GM19328 (cell line): ENCODE data around the gene GBP3.
"Not testable (repeated sequence)": the region's sequence is repeated elsewhere in the genome, so short reads cannot be mapped to it uniquely, and the experiment has no call there.

Experiments
- ATAC-seq: cut with Tn5 transposase; IDR thresholded peaks from one replicate; pipeline ENCODE4 v1.9.1; 2021; ENCODE audit warnings: mild to moderate bottlenecking, moderate library complexity; ENCODE audit not compliant: unreplicated experiment

Gene GBP3

DNA sequence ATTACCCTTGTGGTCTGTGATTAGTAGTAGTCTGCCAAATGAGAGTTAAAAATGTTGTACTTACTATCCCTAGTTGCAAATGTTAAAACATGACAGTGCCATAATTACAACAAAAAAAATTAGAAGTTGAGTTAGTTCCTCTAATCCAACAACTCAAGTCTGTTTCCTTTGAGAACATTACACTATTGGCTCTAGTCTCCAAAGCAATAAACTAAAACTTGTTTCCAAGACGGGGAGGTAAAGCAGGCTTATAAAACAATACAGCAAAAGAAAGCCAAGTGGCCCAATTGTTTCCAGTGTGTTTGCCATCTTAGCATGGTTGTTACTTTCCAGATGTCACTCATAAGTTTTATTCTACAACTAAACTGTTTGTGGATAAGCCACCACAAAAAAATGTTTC lies 41.8 kb downstream of the GBP3 start:
- ATAC-seq = no peak

DNA sequence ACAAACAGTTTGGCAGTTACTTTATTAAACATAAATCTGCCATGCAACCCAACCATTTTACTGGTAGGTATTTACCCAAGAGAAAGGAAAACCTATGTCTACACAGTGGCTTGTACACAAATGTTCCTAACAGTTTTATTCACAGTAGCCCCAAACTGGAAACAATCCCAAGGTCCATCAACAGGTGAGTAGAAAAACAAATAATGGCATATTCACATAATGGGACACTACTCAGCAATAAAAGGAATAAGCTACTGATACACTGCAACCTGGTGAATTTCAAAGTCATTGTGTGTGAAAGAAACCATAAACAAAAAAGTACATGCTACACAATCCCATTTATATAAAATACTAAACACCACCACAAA lies 42.9 kb downstream of the GBP3 start:
- no peak for ATAC-seq

GRCh38 chr1:88979054-88979748 lies 43.5 kb downstream of the GBP3 start:
- no peak for ATAC-seq

DNA sequence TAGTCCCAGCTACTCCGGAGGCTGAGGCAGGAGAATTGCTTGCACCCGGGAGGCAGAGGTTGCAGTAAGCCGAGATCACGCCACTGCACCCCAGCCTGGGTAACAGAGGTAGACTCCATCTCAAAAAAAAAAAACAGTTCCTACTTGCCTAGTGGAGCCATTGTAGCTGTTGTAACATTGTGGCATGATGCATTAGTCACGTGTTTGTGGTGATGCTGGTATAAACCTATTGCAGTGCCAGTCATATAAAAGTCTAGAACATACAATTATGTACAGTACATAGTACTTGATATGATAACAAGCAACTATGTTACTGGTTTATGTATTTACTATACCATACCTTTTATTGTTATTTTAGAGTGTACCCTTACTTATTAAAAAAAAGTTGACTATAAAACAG lies 46.4 kb downstream of the GBP3 start:
- no peak for ATAC-seq

DNA sequence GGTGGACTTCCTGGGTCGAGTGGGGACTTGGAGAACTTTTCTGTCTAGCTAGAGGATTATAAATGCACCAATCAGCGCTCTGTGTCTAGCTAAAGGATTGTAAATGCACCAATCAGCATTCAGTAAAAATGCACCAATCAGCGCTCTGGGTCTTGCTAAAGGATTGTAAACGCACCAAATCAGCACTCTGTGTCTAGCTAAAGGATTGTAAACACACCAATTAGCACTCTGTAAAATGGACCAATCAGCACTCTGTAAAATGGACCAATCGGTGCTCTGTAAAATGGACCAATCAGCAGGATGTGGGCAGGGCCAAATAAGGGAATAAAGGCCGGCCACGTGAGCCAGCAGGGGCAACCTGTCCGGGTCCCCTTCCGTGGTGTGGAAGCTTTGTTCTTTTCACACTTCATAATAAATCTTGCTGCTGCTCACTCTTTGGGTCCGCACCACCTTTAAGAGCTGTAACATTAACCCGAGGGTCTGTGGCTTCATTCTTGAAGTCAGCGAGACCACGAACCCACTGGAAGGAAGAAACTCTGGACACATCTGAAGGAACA lies 48.0 kb downstream of the GBP3 start:
- ATAC-seq = not testable (repeated sequence)

- no peak for ATAC-seq
Observed at GRCh38 chr1:88973520-88974137, 49.0 kb downstream of the GBP3 start.

GRCh38 chr1:88961647-88962275 lies 60.9 kb downstream of the GBP3 start:
- no peak for ATAC-seq

DNA sequence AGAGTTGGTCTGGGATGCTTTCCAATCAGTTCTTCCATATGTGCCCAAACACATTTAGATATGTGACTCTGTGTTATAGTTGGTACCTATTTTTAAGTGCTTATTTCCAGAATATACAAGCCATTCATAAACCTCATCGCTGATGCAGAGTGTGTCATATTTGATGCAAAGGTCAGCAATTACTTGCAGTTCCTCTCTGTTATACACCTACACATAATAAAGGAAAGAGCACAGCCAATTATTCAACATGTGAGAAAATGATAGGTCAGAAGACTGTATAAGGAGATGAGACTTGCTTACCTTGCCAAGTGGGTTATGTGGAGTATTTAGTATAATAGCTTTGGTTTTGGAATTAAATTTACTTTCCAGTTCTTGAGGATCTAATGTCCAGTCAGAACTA lies 61.6 kb downstream of the GBP3 start:
- ATAC-seq = no peak
